GM12892 (cell line): ENCODE data around the gene TMEM232.

Experiments used
- POLR2A ChIP-seq: IDR thresholded peaks from 2 replicates; pipeline ENCODE4 v1.6.1; 2011; ENCODE audit warnings: low read depth, low read length, control low read depth
- POLR2AphosphoS5 ChIP-seq: IDR thresholded peaks from 2 replicates; pipeline ENCODE4 v1.6.1; 2011; ENCODE audit warnings: low read depth, low read length, control low read depth

DNA sequence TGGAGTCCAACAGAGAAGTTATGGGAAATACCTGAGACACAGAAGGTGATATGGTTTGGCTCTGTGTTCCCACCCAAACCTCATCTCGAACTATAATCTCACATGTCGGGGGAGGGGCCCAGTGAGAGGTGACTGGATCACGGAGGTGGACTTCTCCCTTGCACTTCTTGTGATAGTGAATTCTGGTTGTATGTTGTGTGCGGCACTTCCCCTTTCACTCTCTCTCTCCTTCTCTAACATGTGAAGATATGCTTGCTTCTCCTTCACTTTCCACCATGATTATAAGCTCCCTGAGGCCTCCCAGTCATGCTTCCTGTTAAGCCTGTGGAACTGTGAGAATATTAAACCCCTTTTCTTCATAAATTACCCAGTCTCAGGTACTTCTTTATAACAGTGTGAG is 96.1 kb downstream of the TMEM232 start:
- no peak for TF ChIP-seq POLR2A
- no peak for TF ChIP-seq POLR2AphosphoS5
